Camera-type eye (tissue), 1 donor: ENCODE data around the gene BRD7. TPM values are rescaled to one million over a fixed set of nuclear protein-coding genes. Genes with fewer than 3 reads are reported as not detected.

Experiments
- total RNA-seq: library from RNA; depleted of rRNA; stranded (reverse); fragments of >200 nt; gene quantifications from one replicate; pipeline ENCODE4 v1.2.3, GENCODE V29; 2014

The BRD7 gene
- 61.6 TPM for total RNA-seq

DNA sequence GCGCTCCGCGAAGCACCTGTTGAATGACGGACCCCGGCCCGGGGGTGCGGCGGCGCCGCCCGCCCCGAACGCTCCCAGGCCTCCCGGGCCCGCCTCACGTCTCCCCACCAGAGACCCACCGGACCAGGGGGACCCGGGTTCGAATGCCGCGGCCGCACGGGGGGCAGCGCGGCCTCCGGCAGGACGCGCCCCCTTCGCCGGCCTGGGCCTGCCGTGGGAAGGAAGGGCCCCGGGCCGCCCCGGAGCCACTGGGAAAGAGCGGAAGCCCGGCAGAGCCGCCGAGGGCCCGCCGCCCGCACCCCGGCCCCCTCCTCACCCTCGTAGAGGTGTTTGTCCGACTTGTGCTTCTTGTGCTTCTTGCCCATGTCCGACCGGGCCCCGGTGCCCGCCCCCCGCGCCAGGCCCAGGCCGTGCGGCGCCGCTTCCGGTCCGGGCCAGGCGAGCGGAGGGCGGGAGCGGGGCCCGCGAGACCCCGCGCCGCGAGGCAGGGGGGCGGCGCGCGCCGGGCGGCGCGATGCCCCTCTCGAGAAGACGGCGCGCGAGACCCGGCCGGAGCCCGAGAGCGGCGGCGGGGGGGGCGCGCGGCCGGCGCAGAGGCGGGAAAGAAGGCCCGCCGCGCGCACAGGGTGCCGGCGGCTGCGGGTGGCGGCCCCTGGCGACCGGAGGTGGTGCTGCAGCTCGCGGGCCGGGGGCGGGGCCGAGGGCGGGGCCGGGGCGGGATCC, at the start of gene BRD7:
Gene BRD7, minus strand, starts transcription at position 579 of the 723 bp plus-strand sequence. Its CDS starts 214 bp downstream, at position 365.

DNA sequence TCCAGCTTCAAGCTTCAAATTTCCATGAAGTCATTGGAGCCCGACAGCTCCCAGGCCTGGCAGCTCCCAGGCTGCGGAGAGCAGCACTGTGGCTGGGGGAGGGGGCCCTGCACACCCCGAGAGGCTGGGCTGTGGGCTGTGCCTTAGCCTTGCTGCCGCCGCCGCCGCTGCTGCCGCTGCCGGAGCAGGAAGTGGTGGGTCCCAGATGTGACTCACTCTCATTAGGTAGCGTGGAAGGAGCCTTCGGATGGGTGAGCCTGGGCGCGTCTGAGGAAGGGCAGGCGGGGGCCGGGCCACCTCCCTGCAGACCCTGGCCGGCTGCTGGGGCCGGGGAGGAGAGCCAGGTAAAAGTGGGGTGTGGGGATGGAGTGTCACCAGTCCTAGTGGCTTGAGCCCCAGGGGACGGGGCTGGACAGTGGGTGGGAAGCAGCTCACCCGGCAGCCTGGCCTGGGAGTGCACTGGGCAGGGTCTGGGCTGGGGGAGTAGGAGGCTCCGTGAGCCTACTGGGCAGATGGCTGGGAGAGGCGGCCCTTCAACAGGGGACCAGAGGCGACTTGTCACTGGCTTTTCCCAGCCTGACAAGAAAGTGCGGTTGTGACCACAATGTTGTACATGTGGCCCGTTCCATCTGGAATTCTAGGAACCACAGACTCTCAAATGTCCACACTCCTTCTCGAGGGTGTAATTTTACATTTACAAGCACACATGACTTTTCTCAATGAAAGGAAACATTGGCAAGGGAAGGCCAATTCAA, 102.3 kb downstream of the BRD7 start, which contains the start of gene ADCY7:
Gene ADCY7, plus strand, starts transcription at position 215 of the 755 bp plus-strand sequence. CDS start 21,629 bp downstream, outside the sequence.

Other genes with a start within 250 kb of the BRD7 start
- 23.4 TPM for gene TENT4B, start 215.7 kb downstream of the BRD7 start, total RNA-seq
- 24.0 TPM for gene ADCY7, start 102.4 kb downstream of the BRD7 start, total RNA-seq
- gene NKD1, start 179.4 kb upstream of the BRD7 start, total RNA-seq = 15.0 TPM